ENCODE data around the gene F8A2. TPM values are rescaled to one million over a fixed set of nuclear protein-coding genes. Genes with fewer than 3 reads are reported as not detected.
"Not testable (repeated sequence)": the region's sequence is repeated elsewhere in the genome, so short reads cannot be mapped to it uniquely, and the experiment has no call there.

The F8A2 gene
- not detected in 2 replicates for total RNA-seq

- not testable (repeated sequence) for DNase-seq (ENCODE audit: extremely low read depth, low read depth, low spot score)
Observed at GRCh38 chrX:155381843-155382528, at the start of gene F8A2. F8A2 (plus strand) TSS chrX:155382095; CDS start chrX:155382115, 20 bp downstream.

- no peak for DNase-seq (ENCODE audit: extremely low read depth, low read depth, low spot score)
Observed at GRCh38 chrX:155333544-155334100, 48.3 kb upstream of the F8A2 start.

DNA sequence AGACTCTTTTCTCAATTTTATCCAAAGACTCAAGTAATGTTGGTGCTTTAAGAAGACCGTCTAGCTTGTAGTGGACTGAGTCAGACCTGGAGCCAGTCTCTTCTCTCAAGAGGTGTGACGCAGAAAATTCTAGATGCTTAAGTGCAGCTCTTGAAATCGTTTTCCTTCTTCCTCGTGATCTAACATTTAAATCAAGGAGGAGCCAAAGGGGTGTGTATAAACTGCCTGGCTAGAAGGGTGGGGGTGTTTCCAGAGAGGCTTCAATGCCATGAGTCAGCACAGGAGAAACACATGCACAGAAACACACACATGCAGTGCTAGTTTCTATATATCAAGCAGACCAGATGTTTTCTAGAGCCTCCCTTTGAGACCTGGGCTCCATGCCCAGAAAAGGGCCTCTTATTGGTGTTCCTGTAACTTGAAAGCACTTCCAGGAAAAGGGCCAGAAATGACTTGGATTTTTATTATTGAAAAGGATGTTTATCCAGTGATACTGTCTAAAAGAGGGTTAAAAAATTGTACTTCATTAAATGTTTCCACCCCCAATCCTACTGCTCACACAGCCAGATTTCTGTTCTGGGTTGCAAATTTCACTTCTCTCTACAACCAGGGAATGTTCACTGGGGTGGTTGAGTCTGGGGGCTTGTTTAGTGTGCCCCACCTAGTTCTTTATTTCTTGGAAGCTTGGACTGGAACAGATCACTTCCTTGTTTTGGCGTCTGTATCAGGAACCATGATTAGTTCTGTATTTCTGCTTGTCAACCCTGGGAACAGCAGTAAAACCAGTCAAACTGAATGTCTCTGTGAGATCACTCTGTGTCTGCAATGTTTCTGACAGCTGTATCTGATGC, 47.2 kb upstream of the F8A2 start, which contains the start of gene CLIC2:
CLIC2 (minus strand) TSS at position 129 of the 851 bp plus-strand sequence. CDS start 187 bp downstream, outside the sequence.
- DNase-seq (ENCODE audit: extremely low read depth, low read depth, low spot score): no peak

DNA sequence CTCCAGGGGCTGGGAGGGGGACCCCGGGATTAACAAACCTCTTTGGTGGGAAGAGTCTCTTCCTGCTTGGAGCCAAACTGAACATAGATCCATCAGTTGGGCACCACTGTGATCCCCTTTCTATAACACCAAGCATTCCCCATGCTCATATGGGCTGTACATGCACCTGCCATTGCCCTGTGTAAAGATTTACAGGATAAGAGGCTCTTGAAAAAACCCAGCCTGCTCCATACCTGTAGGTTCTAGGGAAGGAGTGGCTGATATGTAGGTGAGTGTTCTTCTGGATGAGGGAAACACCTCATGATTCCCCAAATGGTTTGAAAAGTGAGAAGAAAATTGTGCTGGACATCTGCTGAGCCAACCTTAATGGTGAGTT, 46.6 kb upstream of the F8A2 start:
- DNase-seq (ENCODE audit: extremely low read depth, low read depth, low spot score): not testable (repeated sequence)

DNA sequence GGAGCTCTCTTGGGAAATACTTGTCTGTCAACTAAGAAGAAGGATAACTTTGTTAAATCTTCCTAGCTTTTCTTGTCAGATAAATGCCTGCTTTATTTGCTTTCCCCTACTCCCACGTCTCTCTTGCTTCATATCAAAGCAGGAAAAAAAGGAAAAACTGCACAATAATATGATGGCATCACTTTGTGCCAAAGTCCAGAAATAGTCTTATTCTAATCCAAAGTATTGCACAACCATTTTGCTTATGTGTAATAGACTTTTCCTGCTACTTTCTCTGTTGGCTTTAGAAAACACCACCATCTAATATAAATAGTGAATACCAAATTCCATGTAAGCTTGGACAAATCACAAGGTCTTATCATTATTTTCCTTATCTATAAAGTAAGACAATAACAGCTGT, 36.2 kb upstream of the F8A2 start:
- not testable (repeated sequence) for DNase-seq (ENCODE audit: extremely low read depth, low read depth, low spot score)

GRCh38 chrX:155349448-155349847, 32.4 kb upstream of the F8A2 start:
- not testable (repeated sequence) for DNase-seq (ENCODE audit: extremely low read depth, low read depth, low spot score)

- not testable (repeated sequence) for DNase-seq (ENCODE audit: extremely low read depth, low read depth, low spot score)
Observed at GRCh38 chrX:155363712-155364111, 18.2 kb upstream of the F8A2 start.

DNA sequence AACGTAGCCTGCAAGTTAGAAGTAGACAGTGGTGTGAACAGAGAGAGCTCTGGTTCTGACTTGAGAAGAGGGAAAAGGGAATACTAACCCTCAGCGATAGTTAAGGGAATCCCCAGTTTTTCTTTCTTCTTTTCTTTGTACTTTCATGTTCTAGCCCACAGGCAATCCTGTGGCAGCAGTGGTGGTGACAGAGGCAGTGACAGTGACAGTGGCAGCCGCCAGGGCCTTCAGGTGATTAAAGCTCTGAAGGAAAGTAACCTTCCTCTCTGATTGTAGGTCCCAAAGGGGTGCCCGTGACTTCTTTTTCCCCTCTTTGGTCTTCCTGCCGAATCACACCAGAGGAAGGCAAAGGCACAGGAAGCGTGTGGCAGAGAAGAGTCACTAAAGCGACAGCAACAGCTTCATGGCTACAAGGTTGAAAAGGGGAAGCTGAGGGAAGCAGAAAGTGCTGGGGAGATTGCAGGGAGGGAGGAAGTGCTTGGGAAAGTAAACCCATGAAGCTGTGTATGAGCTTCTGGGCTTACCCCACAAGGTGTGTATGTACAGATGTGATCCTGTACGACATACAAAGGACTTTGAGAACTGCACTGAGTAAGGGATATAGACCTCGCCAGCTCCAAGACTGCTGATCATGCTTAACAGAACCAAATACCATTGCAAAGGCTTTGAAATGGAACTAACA, 8.0 kb upstream of the F8A2 start:
- not testable (repeated sequence) for DNase-seq (ENCODE audit: extremely low read depth, low read depth, low spot score)

GRCh38 chrX:155379802-155380201, 2.1 kb upstream of the F8A2 start:
- DNase-seq (ENCODE audit: extremely low read depth, low read depth, low spot score): not testable (repeated sequence)

DNA sequence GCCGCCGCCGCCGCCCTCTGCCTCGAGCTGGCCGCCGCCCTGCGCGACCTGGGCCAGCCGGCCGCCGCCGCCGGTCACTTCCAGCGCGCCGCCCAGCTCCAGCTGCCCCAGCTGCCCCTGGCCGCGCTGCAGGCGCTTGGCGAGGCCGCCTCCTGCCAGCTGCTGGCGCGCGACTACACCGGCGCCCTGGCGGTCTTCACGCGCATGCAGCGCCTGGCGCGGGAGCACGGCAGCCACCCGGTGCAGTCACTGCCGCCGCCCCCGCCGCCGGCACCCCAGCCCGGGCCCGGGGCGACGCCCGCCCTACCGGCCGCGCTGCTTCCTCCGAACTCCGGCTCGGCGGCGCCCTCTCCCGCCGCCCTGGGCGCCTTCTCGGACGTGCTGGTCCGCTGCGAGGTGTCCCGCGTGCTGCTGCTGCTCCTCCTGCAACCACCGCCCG, 653 bp downstream of the F8A2 start:
- DNase-seq (ENCODE audit: extremely low read depth, low read depth, low spot score): not testable (repeated sequence)

- no peak for DNase-seq (ENCODE audit: extremely low read depth, low read depth, low spot score)
Observed at GRCh38 chrX:155389634-155390033, 7.7 kb downstream of the F8A2 start.

- DNase-seq (ENCODE audit: extremely low read depth, low read depth, low spot score): not testable (repeated sequence)
Observed at GRCh38 chrX:155394747-155395276, 12.9 kb downstream of the F8A2 start.

GRCh38 chrX:155406429-155406828, 24.5 kb downstream of the F8A2 start:
- no peak for DNase-seq (ENCODE audit: extremely low read depth, low read depth, low spot score)

- no peak for DNase-seq (ENCODE audit: extremely low read depth, low read depth, low spot score)
Observed at GRCh38 chrX:155417769-155418168, 35.9 kb downstream of the F8A2 start.

Other genes with a start within 250 kb of the F8A2 start
- gene VBP1, start 165.6 kb upstream of the F8A2 start, total RNA-seq: 36.1 and 42.6 TPM in 2 replicates
- 0.05 TPM in 1 of 2 replicates, not detected in the other for gene RAB39B, start 117.6 kb upstream of the F8A2 start, total RNA-seq
- 2.2 and 4.0 TPM in 2 replicates for gene CLIC2, start 47.5 kb upstream of the F8A2 start, total RNA-seq
- gene F8A3, start 76.5 kb downstream of the F8A2 start, total RNA-seq: 1.8 and 9.0 TPM in 2 replicates
- 1.3 and 2.0 TPM in 2 replicates for gene SPRY3, start 230.5 kb downstream of the F8A2 start, total RNA-seq
- gene TMLHE, start 230.9 kb downstream of the F8A2 start, total RNA-seq: 9.3 and 10.0 TPM in 2 replicates

All from glomerular endothelial cell (primary cell).